HG02759 (cell line): ENCODE measurements around the gene PAM16.
A peak's percentile ranks its signal among the peaks of the same experiment; 100 is the strongest.

Experiments
- ATAC-seq: cut with Tn5 transposase; IDR thresholded peaks from one replicate; pipeline ENCODE4 v1.9.1; 2021; ENCODE audit warnings: mild to moderate bottlenecking, moderate library complexity; ENCODE audit not compliant: unreplicated experiment

The PAM16 gene

DNA sequence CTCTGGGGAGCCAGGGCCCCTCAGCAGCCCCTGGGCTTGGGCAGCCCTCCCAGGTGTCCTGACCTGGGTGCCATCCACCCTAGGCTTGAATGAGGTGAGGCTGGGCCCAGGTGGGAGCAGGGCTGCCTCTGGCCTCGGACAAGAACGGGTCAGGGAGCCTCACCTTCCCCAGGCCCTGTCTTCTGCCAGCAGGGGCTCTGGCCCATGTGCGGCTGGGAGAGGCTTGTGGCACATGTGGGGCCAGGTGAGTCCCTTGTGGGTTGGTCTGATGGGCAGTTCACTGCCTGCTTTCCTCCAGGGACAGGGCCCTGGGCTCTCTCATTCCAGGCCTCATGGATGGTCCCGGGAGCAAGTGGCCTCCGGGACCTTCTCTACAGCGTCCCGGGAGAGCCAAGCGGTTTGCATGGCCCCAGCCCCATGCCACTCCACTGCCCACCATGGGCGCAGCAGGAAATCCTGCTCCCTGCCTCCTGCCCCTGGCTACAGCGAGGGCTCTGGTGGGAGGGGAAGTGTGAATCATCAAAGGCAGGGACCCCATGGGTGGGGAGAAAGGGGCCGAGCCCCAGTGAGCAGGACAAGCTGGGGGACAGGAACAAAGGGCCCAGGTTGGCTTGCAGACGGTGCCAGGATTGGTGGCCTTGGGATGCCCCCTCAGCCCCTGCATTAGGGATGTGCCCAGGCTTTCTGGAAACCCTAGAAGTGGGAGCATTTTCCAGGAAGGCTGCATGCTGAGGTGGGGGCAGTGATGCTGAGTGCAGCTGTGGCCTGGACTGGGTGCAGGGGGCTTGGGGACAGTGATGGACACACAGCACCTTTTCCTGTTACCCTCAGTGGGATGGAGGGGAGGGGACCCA lies 32.7 kb upstream of the PAM16 start:
- no peak for ATAC-seq

DNA sequence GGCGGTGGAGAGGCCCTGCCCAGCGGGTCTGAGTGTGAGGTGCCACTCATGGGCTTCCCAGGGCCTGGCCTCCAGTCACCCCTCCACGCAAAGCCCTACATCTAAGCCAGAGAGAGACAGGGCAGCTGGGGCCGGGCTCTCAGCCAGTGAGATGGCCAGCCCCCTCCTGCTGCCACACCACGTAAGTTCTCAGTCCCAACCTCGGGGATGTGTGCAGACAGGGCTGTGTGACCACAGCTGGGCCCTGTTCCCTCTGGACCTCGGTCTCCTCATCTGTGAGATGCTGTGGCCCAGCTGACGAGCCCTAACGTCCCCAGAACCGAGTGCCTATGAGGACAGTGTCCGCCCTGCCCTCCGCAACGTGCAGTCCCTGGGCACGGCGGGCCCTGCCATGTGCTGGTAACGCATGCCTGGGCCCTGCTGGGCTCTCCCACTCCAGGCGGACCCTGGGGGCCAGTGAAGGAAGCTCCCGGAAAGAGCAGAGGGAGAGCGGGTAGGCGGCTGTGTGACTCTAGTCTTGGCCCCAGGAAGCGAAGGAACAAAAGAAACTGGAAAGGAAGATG lies 31.8 kb upstream of the PAM16 start:
- no peak for ATAC-seq

DNA sequence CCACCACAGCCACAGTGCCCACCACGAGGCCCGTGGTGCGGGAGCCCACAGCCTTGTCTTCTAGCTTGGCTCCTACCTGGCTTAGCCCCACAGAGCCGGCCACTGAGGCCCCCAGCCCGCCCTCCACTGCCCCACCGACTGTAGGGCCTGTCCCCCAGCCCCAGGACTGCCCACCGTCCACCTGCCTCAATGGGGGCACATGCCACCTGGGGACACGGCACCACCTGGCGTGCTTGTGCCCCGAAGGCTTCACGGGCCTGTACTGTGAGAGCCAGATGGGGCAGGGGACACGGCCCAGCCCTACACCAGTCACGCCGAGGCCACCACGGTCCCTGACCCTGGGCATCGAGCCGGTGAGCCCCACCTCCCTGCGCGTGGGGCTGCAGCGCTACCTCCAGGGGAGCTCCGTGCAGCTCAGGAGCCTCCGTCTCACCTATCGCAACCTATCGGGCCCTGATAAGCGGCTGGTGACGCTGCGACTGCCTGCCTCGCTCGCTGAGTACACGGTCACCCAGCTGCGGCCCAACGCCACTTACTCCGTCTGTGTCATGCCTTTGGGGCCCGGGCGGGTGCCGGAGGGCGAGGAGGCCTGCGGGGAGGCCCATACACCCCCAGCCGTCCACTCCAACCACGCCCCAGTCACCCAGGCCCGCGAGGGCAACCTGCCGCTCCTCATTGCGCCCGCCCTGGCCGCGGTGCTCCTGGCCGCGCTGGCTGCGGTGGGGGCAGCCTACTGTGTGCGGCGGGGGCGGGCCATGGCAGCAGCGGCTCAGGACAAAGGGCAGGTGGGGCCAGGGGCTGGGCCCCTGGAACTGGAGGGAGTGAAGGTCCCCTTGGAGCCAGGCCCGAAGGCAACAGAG lies 31.0 kb upstream of the PAM16 start:
- ATAC-seq, result no peak

DNA sequence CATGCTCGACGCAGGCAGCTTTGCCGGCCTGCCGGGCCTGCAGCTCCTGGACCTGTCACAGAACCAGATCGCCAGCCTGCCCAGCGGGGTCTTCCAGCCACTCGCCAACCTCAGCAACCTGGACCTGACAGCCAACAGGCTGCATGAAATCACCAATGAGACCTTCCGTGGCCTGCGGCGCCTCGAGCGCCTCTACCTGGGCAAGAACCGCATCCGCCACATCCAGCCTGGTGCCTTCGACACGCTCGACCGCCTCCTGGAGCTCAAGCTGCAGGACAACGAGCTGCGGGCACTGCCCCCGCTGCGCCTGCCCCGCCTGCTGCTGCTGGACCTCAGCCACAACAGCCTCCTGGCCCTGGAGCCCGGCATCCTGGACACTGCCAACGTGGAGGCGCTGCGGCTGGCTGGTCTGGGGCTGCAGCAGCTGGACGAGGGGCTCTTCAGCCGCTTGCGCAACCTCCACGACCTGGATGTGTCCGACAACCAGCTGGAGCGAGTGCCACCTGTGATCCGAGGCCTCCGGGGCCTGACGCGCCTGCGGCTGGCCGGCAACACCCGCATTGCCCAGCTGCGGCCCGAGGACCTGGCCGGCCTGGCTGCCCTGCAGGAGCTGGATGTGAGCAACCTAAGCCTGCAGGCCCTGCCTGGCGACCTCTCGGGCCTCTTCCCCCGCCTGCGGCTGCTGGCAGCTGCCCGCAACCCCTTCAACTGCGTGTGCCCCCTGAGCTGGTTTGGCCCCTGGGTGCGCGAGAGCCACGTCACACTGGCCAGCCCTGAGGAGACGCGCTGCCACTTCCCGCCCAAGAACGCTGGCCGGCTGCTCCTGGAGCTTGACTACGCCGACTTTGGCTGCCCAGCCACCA lies 30.2 kb upstream of the PAM16 start:
- ATAC-seq, result no peak

DNA sequence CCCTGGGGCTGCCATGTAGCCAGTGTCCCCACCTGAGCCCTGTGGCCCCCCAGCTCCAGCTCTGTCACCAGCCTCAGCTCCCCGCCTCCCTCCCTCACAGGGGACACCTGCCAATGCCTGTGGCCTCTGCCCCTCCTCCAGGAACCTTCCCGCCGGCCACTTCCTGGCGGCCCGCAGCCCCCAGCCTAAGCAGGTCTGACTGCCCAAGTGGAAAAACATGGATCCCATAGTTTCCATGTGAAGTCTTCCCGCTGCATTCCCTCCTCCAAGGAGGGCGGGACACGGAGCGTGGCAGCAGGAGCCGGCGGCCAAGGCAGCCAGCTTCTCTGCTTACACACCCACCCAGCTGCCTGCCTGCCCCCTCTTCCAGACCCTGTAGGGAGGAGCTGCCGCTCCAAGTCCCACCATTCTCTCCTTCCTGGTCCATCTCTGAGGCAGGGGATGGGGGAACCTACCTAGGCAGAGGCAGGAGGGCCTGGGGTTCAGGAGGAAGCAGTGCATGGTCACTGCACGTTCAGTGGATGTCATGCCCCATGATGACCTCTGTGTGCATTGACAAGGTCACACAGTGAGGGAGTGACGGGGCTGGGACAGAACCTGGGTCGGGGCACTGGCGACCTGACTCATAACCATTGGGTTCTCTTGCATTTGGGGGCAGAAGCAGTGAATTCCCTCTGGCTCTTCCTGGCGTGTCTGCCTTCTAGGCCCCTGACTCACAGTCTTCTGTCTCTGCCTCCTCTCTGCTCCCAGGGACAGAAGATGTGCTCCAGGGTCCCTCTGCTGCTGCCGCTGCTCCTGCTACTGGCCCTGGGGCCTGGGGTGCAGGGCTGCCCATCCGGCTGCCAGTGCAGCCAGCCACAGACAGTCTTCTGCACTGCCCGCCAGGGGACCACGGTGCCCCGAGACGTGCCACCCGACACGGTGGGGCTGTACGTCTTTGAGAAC lies 29.3 kb upstream of the PAM16 start:
- no peak for ATAC-seq

DNA sequence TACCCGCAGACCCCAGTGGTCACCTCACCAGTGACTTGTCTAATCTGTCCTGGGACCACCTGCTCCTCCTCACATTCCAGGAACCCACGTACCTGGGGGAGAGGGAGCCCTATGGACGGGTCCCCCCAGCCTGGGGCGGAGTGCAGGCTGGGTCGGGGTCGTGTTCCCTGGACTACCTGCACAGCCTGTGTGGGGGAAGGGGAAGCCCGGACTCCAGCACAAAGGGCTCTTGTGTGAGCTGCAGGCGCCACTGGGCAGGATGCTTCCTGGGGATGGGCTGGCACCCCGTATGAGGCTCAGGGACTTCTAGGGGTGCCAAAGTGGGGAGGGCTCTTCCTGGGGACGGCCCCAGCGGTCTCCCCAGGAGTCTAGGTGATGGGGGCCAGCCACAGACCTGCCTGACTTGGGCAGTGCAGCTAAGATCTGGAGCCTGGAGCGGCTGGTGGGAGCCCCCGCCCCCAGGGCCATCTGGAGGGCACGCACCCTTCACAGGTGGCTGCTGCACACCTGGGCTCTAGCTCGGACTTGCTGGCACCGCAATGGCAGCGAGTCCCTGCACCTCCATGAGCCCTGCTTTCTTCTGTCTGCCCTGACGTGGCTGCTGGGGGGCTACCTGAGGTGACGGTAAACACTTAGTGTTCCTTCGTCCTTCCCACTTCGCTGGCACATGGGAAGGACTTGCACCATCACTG lies 28.0 kb upstream of the PAM16 start:
- no peak for ATAC-seq

DNA sequence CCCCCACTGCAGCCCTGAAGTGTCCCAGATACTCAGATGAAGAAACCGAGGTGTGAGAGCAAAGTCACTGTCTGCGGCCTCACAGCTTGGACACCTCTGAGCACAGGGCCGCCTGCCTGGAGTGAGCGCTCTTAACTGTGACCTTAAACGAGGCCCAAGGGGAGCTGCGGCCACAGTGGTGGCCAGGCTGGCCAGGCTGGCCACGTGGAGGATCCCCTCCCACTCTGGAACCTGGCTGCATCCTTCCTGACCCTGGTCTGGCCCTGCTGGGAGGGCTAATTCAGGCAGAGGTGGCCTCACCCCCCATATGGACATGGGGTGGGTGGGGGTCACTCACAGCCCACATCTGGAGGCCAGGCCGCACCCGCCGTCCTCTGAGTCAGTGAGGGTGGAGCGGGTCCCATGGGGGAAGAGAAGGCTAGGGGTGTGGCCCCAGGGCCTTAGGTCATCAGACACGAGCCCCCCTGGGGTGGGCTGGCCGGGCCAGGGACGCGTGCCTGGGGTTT lies 27.1 kb upstream of the PAM16 start:
- ATAC-seq, result no peak

DNA sequence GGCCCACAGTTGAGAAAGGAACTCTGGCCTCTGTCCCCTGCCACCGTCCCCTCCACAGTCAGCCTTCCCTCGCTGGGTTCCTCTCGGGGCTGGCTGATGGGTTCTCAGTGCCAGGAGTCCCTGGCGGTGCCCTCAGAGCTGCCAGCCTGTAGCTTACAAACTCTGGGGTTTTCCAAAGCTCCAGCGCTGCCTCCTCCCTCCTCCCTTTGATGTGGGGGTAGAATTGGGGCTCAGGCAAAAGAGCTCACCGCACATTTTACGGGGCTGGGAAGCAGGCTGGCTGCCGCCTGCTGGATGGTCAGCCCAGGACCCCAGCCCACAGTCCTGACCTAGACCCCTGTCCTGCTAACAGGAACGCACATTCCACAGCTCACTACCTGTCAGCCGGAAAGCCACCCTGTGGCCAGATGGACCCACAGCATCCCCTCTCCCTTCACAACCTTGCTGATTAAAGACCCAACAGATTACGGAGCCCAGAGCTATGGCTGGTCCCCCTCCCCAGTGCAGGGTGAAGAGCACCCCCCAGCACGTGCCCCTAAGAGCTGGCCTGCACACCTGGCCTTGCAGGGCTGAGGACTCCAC lies 26.5 kb upstream of the PAM16 start:
- no peak for ATAC-seq

DNA sequence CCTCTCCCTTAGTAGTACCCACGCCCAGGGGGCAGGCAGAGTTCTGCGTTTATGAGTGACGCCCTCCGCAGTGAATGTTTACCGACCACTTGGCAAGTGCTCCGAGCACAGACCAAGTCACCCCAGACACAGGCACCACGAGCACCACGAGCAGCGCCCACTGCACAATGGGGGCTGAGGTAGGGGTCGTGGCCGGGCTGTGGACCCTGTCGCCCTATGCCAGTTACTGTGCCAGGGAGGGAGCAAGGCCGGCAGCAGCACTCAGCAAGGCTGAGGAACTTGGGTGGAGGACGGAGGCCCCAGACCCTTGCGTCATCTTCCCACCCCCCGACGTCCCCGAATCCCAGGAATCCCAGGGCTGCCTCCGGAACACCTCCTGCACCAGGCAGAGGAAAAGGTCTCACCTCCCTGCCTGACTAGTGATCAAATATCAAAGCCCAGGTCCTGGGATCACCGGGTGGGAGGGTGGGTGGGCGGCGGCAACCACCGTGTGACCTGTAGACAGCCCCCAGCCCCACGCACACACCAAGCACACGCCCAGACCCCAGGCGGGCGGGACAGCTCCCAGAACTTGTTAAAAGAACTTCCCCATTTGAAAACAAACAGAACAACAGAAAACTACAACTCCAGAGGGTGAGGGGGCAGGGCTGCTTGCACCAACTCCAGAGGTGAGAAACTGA lies 25.9 kb upstream of the PAM16 start:
- no peak for ATAC-seq

DNA sequence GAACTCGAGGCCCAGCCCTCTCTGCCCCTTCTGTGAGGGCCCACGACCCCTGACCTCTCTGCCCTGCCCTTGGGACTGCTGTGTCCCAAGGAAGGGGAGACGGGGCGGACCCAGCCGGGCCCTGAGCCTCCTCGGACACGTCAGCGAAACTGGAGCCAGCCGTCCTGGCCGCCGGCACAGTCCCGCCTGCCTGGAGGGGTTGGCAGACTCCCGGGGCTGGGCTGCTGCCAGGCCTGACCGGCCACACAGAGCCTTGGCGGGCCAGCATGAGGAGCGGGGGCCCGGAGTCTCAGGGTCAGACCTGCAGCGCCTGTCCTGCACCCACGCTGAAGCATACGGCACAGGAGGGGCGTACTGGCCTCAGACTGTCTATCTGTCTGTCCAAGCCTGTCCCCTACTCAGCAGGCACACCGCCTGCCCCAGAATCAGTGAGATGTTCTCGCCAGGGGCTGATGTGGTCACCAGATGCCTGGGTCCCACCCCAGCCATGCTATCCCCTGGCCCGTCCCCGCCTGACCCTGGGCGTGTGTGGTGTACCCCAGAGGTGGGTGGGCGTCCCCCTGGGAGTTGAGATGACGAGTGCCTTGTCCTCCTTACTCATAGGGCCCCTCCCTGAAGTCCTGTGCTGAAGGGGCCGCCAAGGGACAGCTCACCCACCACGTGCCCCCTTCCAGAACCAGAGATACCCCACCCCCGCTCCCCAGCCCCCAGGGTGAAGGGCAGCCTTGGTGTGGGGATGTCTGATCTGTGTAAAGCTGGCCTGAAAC lies 25.2 kb upstream of the PAM16 start:
- ATAC-seq, result no peak

DNA sequence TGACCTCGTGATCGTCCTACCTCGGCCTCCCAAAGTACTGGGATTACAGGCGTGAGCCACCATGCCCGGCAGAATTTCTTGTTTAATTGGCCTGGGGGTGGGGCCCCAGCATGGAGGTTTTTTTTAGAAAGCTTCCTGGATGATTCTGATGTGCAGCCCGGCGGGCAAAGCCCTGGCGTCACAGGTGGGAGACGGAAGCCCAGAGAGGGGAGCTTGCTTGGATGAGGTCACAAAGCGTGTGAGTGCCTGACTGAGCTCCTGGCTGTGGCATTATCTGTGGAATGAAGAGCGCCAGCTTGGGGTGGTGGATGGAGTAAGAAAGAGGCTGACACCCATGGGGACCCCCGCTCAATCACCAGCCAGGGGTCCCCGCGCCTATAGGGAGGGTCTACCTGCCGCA lies 24.6 kb upstream of the PAM16 start:
- ATAC-seq, result no peak

DNA sequence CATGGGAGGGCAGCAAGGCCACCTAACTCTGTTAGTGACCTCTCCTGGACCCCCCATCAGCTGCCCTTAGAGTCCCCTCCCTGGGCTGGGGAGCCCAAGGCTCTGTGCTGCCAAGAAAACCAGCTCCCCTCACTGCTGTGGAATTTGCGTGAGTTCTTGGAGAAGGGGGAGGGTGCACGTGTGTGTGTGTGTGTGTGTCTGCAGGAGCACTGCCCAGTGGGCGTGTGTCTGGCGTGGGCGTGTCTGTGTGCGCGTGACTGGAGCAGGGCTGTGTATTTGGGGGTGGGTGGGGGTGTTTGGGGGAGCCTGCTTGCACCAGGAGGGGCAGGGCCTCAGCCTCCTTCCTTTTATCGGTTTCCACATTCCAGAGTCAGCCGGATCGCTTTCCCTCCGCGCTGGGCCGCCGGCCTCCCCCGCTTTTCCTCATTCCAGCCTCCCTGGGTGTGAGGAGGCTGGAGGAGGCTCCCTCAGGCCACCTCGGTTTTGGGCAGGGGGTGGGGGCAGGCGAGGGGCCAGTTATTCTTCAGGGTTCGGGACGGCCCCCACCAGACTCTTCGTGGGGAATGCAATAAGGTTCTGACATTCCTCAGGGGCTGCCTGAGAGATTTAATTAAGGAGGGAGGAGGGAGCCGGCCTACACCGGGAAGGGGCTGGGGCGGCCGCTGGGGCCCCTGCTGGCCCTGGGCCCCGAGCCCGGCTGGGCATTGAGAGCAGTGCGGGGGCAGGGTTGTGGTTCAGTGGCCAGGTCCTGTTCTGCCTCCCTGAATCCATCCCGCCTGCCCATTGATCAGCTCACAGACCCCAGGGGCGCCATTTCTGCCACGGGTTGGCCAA lies 23.0 kb upstream of the PAM16 start:
- ATAC-seq, result no peak

DNA sequence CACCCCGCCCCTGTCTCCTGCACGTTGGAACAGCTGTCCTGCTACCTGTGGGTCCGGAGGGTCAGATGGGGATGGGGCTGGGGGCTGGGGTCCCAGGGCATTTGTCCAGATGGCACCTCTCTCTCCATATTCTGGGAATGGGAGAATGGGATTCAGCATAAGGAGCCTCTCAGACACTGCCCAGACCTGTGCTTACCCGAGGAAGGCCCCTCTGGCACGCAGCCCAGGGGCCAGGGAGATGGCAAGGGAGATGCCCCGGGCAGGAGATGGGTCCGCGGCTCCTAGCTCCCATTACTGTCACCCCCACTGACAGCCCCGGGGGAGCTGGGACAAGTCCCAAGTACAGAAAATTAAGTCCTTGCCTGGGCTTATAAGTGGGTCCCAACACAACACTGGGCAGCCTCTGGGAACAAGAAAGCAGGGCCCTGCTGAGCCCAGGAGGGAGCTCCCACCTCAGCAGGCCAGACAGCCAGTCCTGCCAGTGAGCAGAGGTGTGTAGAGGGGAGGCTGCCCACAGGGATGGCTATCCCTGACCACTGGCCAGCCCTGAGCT lies 22.3 kb upstream of the PAM16 start:
- no peak for ATAC-seq

DNA sequence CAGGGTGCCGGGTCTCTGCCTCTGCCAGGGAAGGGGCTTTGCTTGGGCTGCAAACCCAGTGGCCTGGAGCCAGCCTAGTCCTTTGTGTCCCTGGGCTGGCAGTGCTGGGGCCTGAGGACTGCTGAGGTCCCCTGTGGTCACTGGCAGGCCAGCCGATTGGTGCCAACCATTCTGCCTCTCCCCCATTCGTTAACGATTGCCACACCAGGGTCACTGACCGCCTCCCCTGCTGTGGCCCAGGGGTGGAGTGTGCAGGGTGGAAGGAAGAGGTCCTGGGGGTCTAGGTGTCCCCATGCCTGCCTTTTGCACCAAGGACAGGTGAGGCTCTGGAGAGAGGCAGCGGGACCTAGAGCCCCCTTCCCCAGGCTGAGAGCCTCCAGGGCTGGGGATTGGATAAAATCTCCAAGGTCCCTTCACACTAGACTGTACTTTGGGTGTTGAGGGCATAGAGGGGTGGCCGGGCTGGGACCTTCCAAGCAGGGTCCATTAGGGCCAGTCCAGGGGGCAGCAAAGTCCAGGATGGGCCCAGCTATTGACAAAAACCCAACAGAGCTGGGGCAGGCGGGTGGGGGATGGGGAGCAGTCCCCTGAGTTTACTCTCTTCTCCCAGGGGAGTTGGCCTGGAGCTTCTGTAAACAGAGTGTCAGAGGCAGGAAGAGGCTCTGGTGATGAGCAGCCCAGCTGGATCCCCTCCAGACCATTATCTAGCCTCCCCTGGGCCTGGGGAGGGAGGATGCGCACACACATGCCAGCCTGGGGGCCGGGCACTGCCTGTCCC lies 21.6 kb upstream of the PAM16 start:
- no peak for ATAC-seq

DNA sequence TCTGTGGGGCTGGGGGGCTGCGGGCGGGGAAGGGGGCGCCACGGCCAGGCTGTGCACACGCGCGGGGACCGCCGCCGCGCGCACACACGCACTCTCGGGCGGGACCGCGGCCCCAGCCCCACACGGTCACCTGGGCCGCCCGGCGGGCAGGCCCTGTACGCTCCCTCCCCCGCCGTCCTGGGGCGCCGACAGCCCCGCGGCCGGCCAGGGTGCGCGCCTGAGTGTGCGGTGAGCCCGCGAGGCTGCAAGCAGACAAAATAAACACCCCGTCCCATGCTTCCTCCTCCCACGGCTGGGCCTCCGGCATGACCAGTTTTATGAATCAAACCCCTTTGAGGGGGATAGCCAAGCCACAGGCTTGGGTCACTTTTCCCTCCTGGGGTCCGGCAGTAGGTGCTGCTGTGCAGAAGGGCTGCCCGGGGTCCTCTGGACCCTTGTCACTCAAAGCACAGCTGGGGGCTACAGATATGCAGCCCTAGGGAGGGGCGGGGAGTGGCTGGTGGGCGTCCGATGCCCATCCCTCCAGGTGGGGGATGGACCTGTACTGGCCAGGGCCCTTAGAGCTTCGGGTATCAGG lies 21.0 kb upstream of the PAM16 start:
- peak; percentile 42 for ATAC-seq
